Stomach smooth muscle (tissue), 2 donors: ENCODE data around the gene NUP153.

Source experiments
- H3K27ac ChIP-seq: one replicate; pipeline ENCODE4 v1.7.0; 2013; ENCODE audit warnings: mild to moderate bottlenecking, low read length, inconsistent platforms
- H3K27me3 ChIP-seq, 2 donors: one replicate each; pipeline ENCODE4 v1.7.0; 2013; ENCODE audit warnings: low read length in 2 of 2; ENCODE audit not compliant: insufficient read depth in 2 of 2, control insufficient read depth in 1 of 2
- H3K36me3 ChIP-seq, 2 donors: one replicate each; pipeline ENCODE4 v1.7.0; 2013; ENCODE audit warnings: low read length in 2 of 2; ENCODE audit not compliant: control insufficient read depth in 2 of 2, insufficient read depth in 2 of 2
- H3K4me1 ChIP-seq: one replicate; pipeline ENCODE4 v1.7.0; 2013; ENCODE audit warnings: low read length; ENCODE audit not compliant: control insufficient read depth, insufficient read depth
- H3K4me3 ChIP-seq, 2 donors: one replicate each; pipeline ENCODE4 v1.7.0; 2013; ENCODE audit warnings: low read length in 2 of 2
- H3K9ac ChIP-seq, 2 donors: one replicate each; pipeline ENCODE4 v1.7.0; 2013; ENCODE audit warnings: low read length in 2 of 2, mild to moderate bottlenecking in 1 of 2
- H3K9me3 ChIP-seq, 2 donors: one replicate each; pipeline ENCODE4 v1.7.0; 2013; ENCODE audit warnings: low read length in 2 of 2; ENCODE audit not compliant: control insufficient read depth in 2 of 2
- donor health status: healthy.
- donor health status: Pancreatic carcinoma.

NUP153 gene

DNA sequence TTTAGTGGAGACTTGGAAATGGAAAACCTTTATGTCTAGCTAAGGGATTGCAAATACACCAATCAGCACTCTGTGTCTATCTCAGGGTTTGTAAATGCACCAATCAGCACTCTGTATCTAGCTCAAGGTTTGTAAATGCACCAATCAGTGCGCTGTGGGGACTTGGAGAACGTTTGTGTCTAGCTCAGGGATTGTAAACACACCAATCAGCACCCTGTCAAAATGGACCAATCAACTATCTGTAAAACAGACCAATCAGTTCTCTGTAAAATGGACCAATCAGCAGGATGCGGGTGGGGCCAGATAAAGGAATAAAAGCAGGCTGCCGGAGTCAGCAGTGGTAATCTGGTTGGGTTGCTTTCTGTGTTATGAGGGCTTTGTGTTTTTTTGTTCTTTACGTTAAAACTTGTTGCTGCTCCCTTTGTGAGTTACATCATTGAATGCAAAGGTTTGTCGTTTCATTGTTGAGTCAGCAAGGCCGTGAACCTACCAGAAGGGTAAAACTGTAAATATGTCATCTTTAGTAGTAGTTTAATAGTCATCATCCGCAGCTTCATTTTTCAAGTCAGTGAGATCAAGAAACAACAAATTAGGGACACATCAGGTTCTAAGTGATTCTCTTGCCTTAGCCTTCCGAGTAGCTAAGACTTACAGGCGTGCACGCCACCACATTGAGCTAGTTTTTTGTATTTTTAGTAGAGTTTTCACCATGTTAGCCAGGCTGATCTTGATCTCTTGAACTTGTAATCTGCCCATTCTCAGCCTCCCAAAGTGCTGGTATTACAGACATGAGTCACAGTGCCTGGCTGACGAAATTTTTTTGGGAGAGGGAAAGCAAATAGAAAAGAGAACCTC is 22.7 kb upstream of the NUP153 start:
- Histone ChIP-seq H3K4me1 (no peaks in the 10 kb centered on the region), H3K27me3 (no peaks in the 10 kb centered on the region), H3K4me3 (no peak overlapping the region), H3K9ac (no peak overlapping the region), H3K27ac (no peak overlapping the region), H3K9me3 (no peaks in the 10 kb centered on the region), H3K36me3 (no peaks in the 10 kb centered on the region)

DNA sequence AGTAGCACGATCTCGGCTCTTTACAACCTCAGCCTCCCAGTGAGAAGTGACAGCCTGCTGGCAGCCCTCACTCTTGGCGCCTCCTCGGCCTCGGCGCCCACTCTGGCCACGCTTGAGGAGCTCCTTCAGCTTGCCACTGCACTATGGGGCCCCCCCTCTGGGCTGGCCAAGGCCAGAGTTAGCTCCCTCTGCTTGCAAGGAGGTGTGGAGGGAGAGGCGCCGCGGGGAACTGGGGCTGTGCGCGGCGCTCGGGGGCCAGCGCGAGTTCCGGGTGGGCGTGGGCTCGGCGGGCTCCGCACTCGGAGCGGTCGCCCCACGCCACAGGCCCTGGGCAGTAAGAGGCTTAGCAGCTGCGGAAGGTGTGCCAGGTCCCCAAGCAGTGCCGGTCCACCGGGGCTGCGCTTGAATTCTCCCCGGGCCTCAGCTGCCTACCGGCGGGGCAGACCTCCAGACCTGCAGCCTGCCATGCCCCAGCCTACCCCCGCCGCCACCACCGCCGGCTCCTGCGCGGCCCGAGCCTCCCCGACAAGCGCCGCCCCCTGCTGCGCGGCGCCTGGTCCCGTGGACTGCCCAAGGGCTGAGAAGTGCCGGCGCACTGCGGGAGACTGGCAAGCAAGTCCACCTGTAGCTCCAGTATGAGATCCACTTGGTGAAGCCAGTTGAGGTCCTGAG is 22.0 kb upstream of the NUP153 start:
- no peaks in the 10 kb centered on the region for H3K9me3 ChIP-seq
- peak overlapping the region in 1 of 2 donors; percentile 12 for H3K4me3 ChIP-seq
- no peak overlapping the region for H3K9ac ChIP-seq
- H3K27me3 ChIP-seq = no peaks in the 10 kb centered on the region
- no peaks in the 10 kb centered on the region for H3K4me1 ChIP-seq
- H3K36me3 ChIP-seq = no peaks in the 10 kb centered on the region
- no peak overlapping the region for H3K27ac ChIP-seq

DNA sequence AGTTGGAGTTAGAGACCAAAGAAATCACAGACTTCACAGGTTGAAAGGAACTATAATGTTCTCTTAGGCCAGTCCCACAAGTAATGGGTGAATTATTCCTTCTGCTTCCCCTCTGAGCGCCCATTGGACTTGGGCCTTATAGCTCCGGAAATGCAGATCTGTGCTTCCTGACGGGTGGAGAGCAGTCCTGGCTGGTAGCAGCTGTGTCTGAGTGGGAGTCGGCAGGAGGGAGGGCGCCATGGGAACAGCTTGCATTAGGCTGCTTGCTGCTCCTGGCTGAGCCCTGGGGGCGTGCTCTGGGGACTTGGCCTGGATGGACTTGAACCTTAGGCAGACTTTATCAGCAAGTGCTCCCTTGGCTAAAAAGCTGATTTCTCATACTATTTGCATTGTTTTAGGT is 18.4 kb upstream of the NUP153 start:
- Histone ChIP-seq H3K36me3 (no peaks in the 10 kb centered on the region), H3K9ac (no peak overlapping the region), H3K27me3 (no peaks in the 10 kb centered on the region), H3K27ac (no peak overlapping the region), H3K4me3 (no peak overlapping the region), H3K9me3 (no peaks in the 10 kb centered on the region), H3K4me1 (no peaks in the 10 kb centered on the region)

DNA sequence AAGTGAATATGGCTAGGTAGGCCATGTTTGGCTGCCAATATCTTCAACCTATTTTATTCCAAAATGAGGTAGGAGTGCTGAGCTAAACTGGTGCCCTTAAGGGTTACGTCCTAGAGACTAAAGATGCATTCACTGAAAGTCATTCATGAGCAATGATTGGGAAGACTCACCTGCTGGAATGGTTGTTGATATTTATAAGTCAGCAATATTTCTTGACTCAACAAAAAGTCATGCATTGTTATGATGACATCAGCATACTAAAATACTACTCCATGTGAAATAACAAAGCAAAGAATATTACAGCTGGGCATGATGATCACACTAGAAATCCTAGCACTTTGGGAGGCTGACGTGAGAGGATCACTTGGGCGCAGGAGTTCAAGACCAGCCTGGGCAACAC is 17.6 kb upstream of the NUP153 start:
- H3K4me3 ChIP-seq = no peak overlapping the region
- H3K27ac ChIP-seq = no peak overlapping the region
- no peaks in the 10 kb centered on the region for H3K9me3 ChIP-seq
- no peaks in the 10 kb centered on the region for H3K4me1 ChIP-seq
- no peaks in the 10 kb centered on the region for H3K36me3 ChIP-seq
- H3K9ac ChIP-seq = no peak overlapping the region
- no peaks in the 10 kb centered on the region for H3K27me3 ChIP-seq

DNA sequence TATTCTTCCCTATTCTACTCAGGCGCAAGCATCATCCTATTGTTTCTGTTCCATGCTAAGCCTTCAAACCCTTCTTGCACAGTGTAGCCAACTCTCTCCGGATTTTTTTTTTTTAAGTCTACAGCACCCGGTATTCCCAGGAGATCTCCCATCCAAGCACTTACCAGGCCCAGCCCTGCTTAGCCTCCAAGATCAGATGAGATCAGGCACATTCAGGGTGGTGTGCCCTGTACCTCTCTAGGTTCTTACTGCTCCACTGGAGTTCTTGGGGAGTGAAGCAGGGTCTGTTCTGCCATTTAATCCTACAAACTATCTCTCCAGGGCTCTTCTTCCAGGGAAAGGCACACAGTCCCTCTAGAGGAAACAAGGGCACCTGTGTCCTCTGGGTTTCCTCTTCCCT is 14.9 kb upstream of the NUP153 start:
- Histone ChIP-seq H3K27ac (no peak overlapping the region), H3K27me3 (no peaks in the 10 kb centered on the region), H3K4me1 (no peaks in the 10 kb centered on the region), H3K36me3 (no peaks in the 10 kb centered on the region), H3K9ac (no peak overlapping the region), H3K4me3 (no peak overlapping the region), H3K9me3 (no peaks in the 10 kb centered on the region)

DNA sequence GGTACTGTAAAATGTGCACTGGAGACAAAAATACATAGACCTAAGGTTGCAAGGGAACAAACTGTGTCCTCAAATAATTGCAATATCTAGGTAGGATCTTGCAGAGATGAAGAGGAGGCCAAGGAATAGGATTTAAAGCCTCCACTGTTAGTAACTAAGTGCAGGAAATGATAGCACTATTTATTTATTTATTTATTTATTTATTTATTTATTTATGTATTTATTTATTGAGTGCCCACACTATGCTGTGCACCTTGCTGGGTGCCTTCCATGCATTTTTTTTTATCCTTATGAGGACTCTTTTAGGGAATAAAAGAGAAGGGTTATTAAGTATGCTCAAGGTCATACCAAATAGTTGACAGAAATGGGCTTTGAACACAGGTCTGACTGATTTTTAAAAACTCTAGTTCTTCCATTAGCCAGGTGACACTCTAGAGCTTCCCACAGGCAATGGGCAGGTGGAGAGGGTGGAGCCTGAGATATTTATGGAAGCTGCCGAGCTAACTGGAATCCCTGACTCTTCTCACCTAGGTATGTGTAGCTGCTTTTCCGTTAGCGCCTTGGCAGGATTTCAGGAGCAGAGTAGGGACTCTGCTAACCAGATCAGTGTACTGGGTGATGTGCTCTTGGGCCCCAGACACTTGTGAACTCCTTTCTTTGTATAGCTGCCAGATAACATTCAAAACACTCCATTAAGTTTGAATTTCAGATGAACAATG is 12.8 kb upstream of the NUP153 start:
- H3K4me1 ChIP-seq = no peaks in the 10 kb centered on the region
- no peaks in the 10 kb centered on the region for H3K27me3 ChIP-seq
- no peaks in the 10 kb centered on the region for H3K36me3 ChIP-seq
- H3K9me3 ChIP-seq = no peaks in the 10 kb centered on the region
- no peak overlapping the region for H3K27ac ChIP-seq
- no peak overlapping the region for H3K4me3 ChIP-seq
- H3K9ac ChIP-seq = no peak overlapping the region

DNA sequence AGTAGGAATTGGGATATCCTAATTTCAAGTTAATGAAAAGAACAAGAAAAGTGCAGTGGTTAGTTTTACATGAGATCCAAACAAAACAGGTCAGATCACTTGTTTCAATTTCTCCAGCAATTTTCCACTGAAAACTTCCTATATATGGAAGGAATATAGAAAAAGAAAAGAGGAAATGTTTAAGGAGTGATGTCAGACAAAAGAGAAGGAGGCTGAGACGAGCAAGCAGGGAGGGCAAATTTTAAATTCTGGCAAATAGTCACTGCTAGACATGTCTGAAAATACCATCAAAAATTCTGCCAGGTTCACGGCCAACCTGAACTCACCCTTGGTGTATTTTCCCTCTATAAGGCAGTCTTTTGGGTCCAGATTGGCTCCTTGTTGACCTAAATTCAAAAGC is 9.5 kb upstream of the NUP153 start:
- no peak overlapping the region for H3K27ac ChIP-seq
- no peaks in the 10 kb centered on the region for H3K27me3 ChIP-seq

DNA sequence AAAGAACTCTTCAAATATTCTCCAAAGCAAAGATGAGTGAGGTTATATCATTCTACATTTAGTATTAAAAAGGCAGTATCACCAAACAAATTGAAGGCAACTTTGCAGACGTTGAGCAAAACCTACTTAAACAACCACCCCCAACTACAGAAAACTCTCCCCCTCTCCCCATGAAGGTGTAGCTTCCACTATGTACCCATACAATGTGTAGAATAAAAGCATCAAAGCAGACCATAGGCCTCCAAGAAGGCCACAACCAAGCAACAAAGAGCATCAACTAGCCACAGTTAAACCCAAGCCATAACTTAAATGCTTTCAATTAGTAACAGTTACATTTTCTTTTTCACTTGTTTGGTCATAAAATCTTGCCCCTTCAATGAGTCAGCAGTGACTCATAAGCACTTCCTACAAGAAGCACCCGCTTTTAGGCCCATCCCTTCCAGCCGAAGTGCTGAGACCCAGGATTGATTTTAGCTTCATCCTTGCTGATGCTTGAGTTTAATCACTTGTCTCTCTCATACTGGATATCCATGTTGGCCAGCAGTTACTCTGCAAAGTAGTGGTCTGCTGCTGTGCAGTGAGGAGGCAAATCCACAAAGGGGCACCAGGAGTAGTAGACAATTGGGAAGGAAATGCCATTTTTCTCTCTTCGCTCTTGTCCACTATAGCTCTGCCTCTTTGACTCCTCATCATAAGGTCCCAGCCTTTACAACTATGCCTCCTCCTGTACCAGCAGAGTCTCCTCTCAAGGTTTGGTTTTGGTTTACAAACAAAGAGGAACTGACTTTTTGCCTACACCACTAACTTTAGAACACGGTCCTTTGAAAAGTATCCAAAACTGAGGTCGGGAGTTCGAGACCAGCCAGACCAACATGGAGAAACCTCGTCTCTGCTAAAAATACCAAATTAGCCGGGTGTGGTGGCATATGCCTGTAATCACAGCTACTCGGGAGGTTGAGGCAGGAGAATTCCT is 8.4 kb upstream of the NUP153 start:
- no peaks in the 10 kb centered on the region for H3K27me3 ChIP-seq
- H3K4me1 ChIP-seq = no peaks in the 10 kb centered on the region
- H3K27ac ChIP-seq = no peak overlapping the region
- H3K4me3 ChIP-seq = no peak overlapping the region
- H3K36me3 ChIP-seq = no peaks in the 10 kb centered on the region
- H3K9ac ChIP-seq = no peak overlapping the region
- H3K9me3 ChIP-seq = no peaks in the 10 kb centered on the region

More for the DNA sequence above, 9.5 kb upstream of the NUP153 start:
- Histone ChIP-seq H3K4me3 (no peak overlapping the region), H3K36me3 (no peaks in the 10 kb centered on the region), H3K9me3 (no peaks in the 10 kb centered on the region), H3K4me1 (no peaks in the 10 kb centered on the region), H3K9ac (no peak overlapping the region)

DNA sequence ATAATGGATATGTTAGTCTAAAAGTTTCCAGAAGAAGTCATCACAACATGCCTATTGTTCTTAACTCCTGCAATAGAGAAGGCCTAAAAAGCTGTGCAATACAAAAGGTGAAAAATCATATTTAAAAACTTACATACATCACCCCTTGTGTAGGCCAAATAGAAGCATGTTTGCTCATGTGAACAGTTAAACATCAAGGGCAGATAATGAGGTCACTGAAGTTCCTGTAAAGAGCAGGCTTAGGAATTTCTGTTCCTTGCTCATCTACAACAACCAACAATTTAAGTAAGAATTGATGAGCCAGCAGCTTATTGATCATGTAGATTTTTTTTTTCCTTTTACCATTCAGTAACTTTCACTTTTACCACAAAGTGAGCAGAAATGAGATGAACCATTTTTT is 7.5 kb upstream of the NUP153 start:
- Histone ChIP-seq H3K9ac (no peak overlapping the region), H3K36me3 (no peaks in the 10 kb centered on the region), H3K9me3 (no peaks in the 10 kb centered on the region), H3K4me3 (no peak overlapping the region), H3K27ac (no peak overlapping the region), H3K27me3 (no peaks in the 10 kb centered on the region), H3K4me1 (no peaks in the 10 kb centered on the region)

DNA sequence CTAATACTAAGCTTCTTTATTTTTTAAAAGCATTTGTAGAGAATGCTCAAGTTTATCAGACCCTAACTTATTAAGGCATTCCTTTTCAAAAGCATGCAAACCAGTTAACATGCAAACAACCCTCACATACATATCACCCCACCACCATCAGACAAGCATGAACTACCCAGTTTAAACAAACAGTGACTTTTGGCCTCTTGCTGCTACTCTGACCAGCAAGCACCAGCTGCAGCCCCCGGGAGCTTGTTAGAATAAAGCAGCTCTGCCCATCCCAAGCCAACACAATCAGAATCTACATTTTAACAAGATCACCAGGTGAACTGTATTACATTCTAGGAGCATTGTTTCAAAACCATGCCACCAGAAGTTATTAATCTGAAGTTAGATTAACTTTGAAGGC is 5.9 kb upstream of the NUP153 start:
- Histone ChIP-seq H3K27me3 (no peaks in the 10 kb centered on the region), H3K4me3 (no peak overlapping the region), H3K4me1 (no peaks in the 10 kb centered on the region), H3K9ac (no peak overlapping the region), H3K9me3 (no peaks in the 10 kb centered on the region), H3K36me3 (no peaks in the 10 kb centered on the region), H3K27ac (no peak overlapping the region)
